Measurements from ENCODE around the gene DTHD1. TPM values are rescaled to one million over a fixed set of nuclear protein-coding genes. Genes with fewer than 3 reads are reported as not detected.

The DTHD1 gene
- total RNA-seq, result under 1 TPM in 1 of 2 donors, not detected in 1; 0.42 TPM
- under 1 TPM; 0.06 to 0.07 TPM for polyA plus RNA-seq

DNA sequence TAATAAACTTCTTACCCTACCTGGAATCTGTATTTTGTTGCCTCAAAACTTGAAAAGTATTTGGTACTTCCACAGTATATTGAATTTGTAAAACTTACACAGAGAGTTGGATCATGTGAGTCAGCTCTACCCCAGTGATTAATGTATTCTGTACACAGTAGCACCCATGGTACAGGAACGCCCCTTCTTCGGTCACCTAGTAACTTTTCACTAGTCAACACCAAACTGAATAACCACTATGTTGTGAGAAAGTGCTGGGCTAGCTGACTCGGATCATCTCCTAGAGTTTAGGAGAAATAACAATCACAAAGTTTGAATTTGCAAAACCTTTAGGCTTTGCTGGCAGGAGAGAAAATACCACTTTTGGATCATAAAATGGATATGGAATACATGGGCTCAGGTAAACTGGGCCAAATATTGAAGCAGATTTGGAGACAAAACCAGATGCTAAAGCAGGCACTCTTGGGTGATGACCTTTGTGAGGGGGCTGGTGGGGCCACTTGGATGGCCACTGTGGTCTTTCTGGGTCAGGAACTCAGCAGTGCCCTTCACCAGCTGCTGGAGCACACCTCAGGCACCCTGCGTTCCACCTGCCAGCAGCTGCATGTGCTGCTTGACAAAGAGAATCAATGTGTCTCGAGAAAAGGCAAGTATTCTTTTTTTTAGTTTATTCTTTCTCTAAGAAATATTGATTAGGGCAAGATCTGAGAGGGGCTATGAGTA, at the start of gene DTHD1:
TSS of gene DTHD1 (plus strand) at position 233 of the 723 bp plus-strand sequence. CDS start at position 376, 143 bp downstream.
- Histone ChIP-seq H3K9ac (ENCODE audit: low read depth in 1 of 2, low read length in 2 of 2) (no peak within 1 kb of the TSS), H3K27ac (ENCODE audit: low read depth in 1 of 2, low read length in 2 of 2) (no peak within 1 kb of the TSS), H3K36me3 (ENCODE audit: control insufficient read depth in 4 of 4, insufficient read depth in 3 of 4, low read depth in 1 of 4, low read length in 3 of 4) (no peaks in the 10 kb centered on the region), H3K4me1 (ENCODE audit: control insufficient read depth in 4 of 4, insufficient read depth in 4 of 4, low read length in 3 of 4) (no peaks in the 10 kb centered on the region), H3K27me3 (ENCODE audit: control insufficient read depth in 4 of 4, insufficient read depth in 4 of 4, low read length in 3 of 4) (no peaks in the 10 kb centered on the region), H3K4me3 (ENCODE audit: low read depth in 1 of 3, low read length in 3 of 3) (no peak within 1 kb of the TSS), H3K9me3 (ENCODE audit: control insufficient read depth in 4 of 4, low read length in 3 of 4) (no peaks in the 10 kb centered on the region)
- 90% methylated on average over 5 of the region's 5 CpGs for WGBS
- TF ChIP-seq, protein P1, sequence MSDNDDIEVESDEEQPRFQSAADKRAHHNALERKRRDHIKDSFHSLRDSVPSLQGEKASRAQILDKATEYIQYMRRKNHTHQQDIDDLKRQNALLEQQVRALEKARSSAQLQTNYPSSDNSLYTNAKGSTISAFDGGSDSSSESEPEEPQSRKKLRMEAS (IDR thresholded peaks at IDR 0.05), result no peak
- no peak for TF ChIP-seq RXRA (IDR thresholded peaks at IDR 0.05)
- no peak for TF ChIP-seq HNF4G (IDR thresholded peaks at IDR 0.05)
- TF ChIP-seq HNF4A (conservative IDR thresholded peaks at IDR 0.05), result no peak
- TF ChIP-seq, protein P2, sequence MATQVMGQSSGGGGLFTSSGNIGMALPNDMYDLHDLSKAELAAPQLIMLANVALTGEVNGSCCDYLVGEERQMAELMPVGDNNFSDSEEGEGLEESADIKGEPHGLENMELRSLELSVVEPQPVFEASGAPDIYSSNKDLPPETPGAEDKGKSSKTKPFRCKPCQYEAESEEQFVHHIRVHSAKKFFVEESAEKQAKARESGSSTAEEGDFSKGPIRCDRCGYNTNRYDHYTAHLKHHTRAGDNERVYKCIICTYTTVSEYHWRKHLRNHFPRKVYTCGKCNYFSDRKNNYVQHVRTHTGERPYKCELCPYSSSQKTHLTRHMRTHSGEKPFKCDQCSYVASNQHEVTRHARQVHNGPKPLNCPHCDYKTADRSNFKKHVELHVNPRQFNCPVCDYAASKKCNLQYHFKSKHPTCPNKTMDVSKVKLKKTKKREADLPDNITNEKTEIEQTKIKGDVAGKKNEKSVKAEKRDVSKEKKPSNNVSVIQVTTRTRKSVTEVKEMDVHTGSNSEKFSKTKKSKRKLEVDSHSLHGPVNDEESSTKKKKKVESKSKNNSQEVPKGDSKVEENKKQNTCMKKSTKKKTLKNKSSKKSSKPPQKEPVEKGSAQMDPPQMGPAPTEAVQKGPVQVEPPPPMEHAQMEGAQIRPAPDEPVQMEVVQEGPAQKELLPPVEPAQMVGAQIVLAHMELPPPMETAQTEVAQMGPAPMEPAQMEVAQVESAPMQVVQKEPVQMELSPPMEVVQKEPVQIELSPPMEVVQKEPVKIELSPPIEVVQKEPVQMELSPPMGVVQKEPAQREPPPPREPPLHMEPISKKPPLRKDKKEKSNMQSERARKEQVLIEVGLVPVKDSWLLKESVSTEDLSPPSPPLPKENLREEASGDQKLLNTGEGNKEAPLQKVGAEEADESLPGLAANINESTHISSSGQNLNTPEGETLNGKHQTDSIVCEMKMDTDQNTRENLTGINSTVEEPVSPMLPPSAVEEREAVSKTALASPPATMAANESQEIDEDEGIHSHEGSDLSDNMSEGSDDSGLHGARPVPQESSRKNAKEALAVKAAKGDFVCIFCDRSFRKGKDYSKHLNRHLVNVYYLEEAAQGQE (IDR thresholded peaks at IDR 0.05), result no peak
- TF ChIP-seq, protein P3, sequence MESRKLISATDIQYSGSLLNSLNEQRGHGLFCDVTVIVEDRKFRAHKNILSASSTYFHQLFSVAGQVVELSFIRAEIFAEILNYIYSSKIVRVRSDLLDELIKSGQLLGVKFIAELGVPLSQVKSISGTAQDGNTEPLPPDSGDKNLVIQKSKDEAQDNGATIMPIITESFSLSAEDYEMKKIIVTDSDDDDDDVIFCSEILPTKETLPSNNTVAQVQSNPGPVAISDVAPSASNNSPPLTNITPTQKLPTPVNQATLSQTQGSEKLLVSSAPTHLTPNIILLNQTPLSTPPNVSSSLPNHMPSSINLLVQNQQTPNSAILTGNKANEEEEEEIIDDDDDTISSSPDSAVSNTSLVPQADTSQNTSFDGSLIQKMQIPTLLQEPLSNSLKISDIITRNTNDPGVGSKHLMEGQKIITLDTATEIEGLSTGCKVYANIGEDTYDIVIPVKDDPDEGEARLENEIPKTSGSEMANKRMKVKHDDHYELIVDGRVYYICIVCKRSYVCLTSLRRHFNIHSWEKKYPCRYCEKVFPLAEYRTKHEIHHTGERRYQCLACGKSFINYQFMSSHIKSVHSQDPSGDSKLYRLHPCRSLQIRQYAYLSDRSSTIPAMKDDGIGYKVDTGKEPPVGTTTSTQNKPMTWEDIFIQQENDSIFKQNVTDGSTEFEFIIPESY (IDR thresholded peaks at IDR 0.05), result no peak
- no peak for TF ChIP-seq TAF1 (conservative IDR thresholded peaks at IDR 0.05)
- no peak for TF ChIP-seq YY1 (IDR thresholded peaks at IDR 0.05)
- DNase-seq (ENCODE audit: low spot score), result no peak

DNA sequence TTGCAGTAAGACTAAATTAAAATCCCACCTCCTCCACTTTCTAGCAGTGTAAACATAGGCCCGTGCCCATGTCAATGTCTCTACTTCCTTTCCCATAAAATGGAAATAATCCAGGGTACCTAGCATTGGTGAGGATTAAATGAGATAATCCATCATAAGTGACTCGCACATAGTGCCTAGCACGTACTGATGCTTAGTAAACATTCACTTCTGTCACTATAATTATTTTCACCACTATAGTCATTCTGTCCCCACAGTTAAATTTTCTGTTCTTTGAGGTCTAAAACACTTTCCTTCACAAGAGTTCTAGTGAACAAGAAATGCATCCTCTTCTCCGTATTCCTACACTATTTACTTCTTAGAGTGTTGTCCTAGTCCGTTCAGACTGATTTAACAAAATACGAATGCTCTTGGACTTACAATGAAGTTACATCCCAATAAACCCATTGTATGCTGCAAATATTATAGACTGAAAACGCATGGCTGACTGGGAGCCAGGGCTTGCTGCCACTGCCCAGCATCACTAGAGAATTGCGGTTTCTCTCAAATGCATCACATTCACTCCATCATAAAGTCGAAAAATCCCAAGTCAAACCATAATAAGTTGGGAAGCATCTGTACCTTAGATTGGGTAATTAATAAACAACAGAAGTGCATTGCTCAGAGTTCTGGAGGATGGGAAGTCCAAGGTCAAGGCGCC, 47.7 kb upstream of the DTHD1 start:
- H3K4me1 ChIP-seq (ENCODE audit: control insufficient read depth in 4 of 4, insufficient read depth in 4 of 4, low read length in 3 of 4), result peaks cover 0 to 2% (median 0%) of the 10 kb centered on the region in 4 donors
- no peak overlapping the region for H3K27ac ChIP-seq (ENCODE audit: low read depth in 1 of 2, low read length in 2 of 2)
- no peak overlapping the region for H3K9ac ChIP-seq (ENCODE audit: low read depth in 1 of 2, low read length in 2 of 2)
- no peaks in the 10 kb centered on the region for H3K9me3 ChIP-seq (ENCODE audit: control insufficient read depth in 4 of 4, low read length in 3 of 4)
- WGBS, result 97% methylated on average over 10 of the region's 10 CpGs
- H3K4me3 ChIP-seq (ENCODE audit: low read depth in 1 of 3, low read length in 3 of 3), result no peak overlapping the region
- peaks cover 0 to 4% (median 0%) of the 10 kb centered on the region in 4 donors for H3K36me3 ChIP-seq (ENCODE audit: control insufficient read depth in 4 of 4, insufficient read depth in 3 of 4, low read depth in 1 of 4, low read length in 3 of 4)
- DNase-seq (ENCODE audit: low spot score), result no peak
- no peaks in the 10 kb centered on the region for H3K27me3 ChIP-seq (ENCODE audit: control insufficient read depth in 4 of 4, insufficient read depth in 4 of 4, low read length in 3 of 4)
- TF ChIP-seq, protein P1 (IDR thresholded peaks at IDR 0.05), result no peak
- TF ChIP-seq RXRA (IDR thresholded peaks at IDR 0.05) (no peak), TAF1 (conservative IDR thresholded peaks at IDR 0.05) (no peak), EGR1 (IDR thresholded peaks at IDR 0.05; ENCODE audit: low read depth in 2 of 2) (no peak), GABPA (IDR thresholded peaks at IDR 0.05 in 1 of 2, conservative IDR thresholded peaks at IDR 0.05 in 1 of 2) (no peak), YY1 (IDR thresholded peaks at IDR 0.05) (no peak), RAD21 (IDR thresholded peaks at IDR 0.05) (no peak), FOXA1 (IDR thresholded peaks at IDR 0.05) (no peak), JUND (IDR thresholded peaks at IDR 0.05) (no peak), SP1 (IDR thresholded peaks at IDR 0.05) (no peak)
- TF ChIP-seq, protein P2 (IDR thresholded peaks at IDR 0.05), result no peak
- TF ChIP-seq, protein P3 (IDR thresholded peaks at IDR 0.05), result no peak
- TF ChIP-seq, protein P4, sequence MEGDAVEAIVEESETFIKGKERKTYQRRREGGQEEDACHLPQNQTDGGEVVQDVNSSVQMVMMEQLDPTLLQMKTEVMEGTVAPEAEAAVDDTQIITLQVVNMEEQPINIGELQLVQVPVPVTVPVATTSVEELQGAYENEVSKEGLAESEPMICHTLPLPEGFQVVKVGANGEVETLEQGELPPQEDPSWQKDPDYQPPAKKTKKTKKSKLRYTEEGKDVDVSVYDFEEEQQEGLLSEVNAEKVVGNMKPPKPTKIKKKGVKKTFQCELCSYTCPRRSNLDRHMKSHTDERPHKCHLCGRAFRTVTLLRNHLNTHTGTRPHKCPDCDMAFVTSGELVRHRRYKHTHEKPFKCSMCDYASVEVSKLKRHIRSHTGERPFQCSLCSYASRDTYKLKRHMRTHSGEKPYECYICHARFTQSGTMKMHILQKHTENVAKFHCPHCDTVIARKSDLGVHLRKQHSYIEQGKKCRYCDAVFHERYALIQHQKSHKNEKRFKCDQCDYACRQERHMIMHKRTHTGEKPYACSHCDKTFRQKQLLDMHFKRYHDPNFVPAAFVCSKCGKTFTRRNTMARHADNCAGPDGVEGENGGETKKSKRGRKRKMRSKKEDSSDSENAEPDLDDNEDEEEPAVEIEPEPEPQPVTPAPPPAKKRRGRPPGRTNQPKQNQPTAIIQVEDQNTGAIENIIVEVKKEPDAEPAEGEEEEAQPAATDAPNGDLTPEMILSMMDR (IDR thresholded peaks at IDR 0.05; ENCODE audit: low read depth, low read length, missing input control), result no peak

All from liver (tissue), 9 donors.